ENCODE results near the gene RPS28.
"Not testable (repeated sequence)": the region's sequence is repeated elsewhere in the genome, so short reads cannot be mapped to it uniquely, and the experiment has no call there.

The RPS28 gene

DNA sequence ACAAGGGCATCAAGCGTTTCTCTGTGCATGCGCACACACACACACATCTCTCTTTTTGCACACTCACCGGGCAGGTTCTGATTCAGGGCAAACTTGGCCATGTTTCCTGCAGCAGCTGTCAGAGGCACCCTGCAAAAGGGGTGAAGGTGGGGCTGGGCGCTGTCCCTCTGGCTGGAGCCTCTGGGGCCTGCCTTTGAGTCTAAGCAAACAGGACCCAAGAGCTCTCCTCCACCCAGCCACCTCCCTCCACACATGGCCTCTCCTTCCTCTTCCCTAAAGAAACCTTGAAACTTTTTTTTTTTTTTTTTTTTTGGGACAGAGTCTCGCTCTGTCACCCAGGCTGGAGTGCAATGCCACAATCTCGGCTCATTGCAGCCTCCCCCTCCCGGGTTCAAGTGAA, 16.4 kb downstream of the RPS28 start:
- H3K36me3 ChIP-seq, result peaks cover 0 to 4% (median 0%) of the 10 kb centered on the region in 3 donors
- H3K4me1 ChIP-seq, result peaks cover 0 to 26% (median 16%) of the 10 kb centered on the region in 4 donors
- no peak overlapping the region for H3K4me3 ChIP-seq
- intact Hi-C loops (cut with DNase I; ENCODE audit: low total_unique reads), result no loop called here
- no peak for TF ChIP-seq CTCF (IDR thresholded peaks at IDR 0.05)
- no peak for DNase-seq
- H3K27me3 ChIP-seq, result peaks cover 0 to 24% of the 10 kb centered on the region in 2 donors
- no peak overlapping the region for H3K27ac ChIP-seq
- no peaks in the 10 kb centered on the region for H3K9me3 ChIP-seq

GRCh38 chr19:8338835-8339234, 17.5 kb downstream of the RPS28 start:
- Histone ChIP-seq H3K27ac (no peak overlapping the region), H3K27me3 (peaks cover 0 to 19% of the 10 kb centered on the region in 2 donors), H3K4me1 (peaks cover 0 to 30% (median 20%) of the 10 kb centered on the region in 4 donors), H3K4me3 (no peak overlapping the region), H3K9me3 (no peaks in the 10 kb centered on the region), H3K36me3 (no peaks in the 10 kb centered on the region)
- no peak for DNase-seq
- TF ChIP-seq CTCF (IDR thresholded peaks at IDR 0.05), result no peak
- intact Hi-C loops (cut with DNase I; ENCODE audit: low total_unique reads), result no loop called here

- H3K9me3 ChIP-seq, result no peaks in the 10 kb centered on the region
- peaks cover 0 to 18% (median 8%) of the 10 kb centered on the region in 4 donors for H3K4me1 ChIP-seq
- H3K36me3 ChIP-seq, result no peaks in the 10 kb centered on the region
- DNase-seq, result no peak
- H3K27ac ChIP-seq, result no peak overlapping the region
- TF ChIP-seq CTCF (IDR thresholded peaks at IDR 0.05), result no peak
- H3K27me3 ChIP-seq, result peaks cover 0 to 4% of the 10 kb centered on the region in 2 donors
- intact Hi-C loops (cut with DNase I; ENCODE audit: low total_unique reads), result no loop called here
- no peak overlapping the region for H3K4me3 ChIP-seq
Observed at GRCh38 chr19:8340341-8341096, 19.2 kb downstream of the RPS28 start.

DNA sequence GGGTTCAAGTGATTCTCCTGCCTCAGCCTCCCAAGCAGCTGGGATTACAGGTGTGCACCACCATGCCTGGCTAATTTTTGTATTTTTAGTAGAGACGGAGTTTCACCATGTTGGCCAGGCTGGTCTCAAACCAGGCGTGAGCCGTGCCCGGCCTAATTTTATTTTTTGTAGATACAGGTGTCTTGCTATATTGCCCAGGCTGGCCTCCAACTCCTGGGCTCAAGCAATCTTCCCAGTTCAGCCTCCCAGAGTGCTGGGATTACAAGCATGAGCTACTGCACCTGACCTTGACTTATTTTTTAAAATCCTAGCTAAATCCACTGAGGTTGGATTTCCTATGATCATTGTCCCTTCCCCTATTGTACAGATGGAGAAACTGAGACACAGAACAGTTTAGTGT, 20.2 kb downstream of the RPS28 start:
- intact Hi-C loops (cut with DNase I; ENCODE audit: low total_unique reads); H3K4me3 ChIP-seq; H3K27me3 ChIP-seq; H3K9me3 ChIP-seq; DNase-seq; H3K36me3 ChIP-seq: not testable (repeated sequence)
- H3K4me1 ChIP-seq, result peaks cover 0 to 17% (median 8%) of the 10 kb centered on the region in 4 donors
- peak overlapping the region in 1 of 2 donors; percentile 81 for H3K27ac ChIP-seq

DNA sequence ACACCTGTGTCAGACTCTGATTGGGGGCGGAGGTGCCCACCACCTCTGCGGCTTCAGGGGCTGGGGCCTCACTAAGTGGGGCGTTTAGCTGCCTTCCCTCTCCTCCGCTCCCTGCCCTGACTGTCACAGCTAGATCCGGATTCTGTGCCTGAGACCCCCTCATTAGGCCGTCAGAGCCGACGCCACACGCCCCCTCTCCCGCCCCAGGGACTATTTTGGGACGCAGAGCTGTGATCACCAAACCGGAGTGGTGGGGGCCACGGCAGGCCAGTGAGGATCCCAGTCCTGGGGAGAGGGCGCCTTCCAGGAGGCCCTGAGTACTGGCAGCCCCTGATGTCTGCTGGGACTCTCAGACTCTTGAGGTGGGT, 21.0 kb downstream of the RPS28 start:
- no peaks in the 10 kb centered on the region for H3K36me3 ChIP-seq
- TF ChIP-seq CTCF (IDR thresholded peaks at IDR 0.05), result no peak
- peak overlapping the region; percentile 81 to 89 for H3K27ac ChIP-seq
- H3K9me3 ChIP-seq, result no peaks in the 10 kb centered on the region
- H3K27me3 ChIP-seq, result no peaks in the 10 kb centered on the region
- peak overlapping the region; percentile 81 for H3K4me3 ChIP-seq
- peaks cover 0 to 17% (median 8%) of the 10 kb centered on the region in 4 donors for H3K4me1 ChIP-seq
- DNase-seq, result no peak
- intact Hi-C loops (cut with DNase I; ENCODE audit: low total_unique reads), result no loop called here

- H3K4me1 ChIP-seq, result peaks cover 0 to 20% (median 8%) of the 10 kb centered on the region in 4 donors
- no peak for TF ChIP-seq CTCF (IDR thresholded peaks at IDR 0.05)
- no peaks in the 10 kb centered on the region for H3K9me3 ChIP-seq
- peak within 1 kb of the TSS; percentile 81 for H3K4me3 ChIP-seq
- peak; percentile 94 to 98 for DNase-seq
- no peaks in the 10 kb centered on the region for H3K36me3 ChIP-seq
- H3K27me3 ChIP-seq, result no peaks in the 10 kb centered on the region
- intact Hi-C loops (cut with DNase I; ENCODE audit: low total_unique reads), result no loop called here
- peak within 1 kb of the TSS; percentile 81 to 89 for H3K27ac ChIP-seq
Observed at GRCh38 chr19:8342684-8343482, 21.6 kb downstream of the RPS28 start, which contains the start of gene KANK3. KANK3 (minus strand) TSS chr19:8343262; CDS start chr19:8337828, 5,434 bp downstream.

All from tibial artery (tissue), 4 donors.